GM19035 (cell line): ENCODE results near the gene HPDL.
A peak's percentile ranks its signal among the peaks of the same experiment; 100 is the strongest.
"Not testable (repeated sequence)": the region's sequence is repeated elsewhere in the genome, so short reads cannot be mapped to it uniquely, and the experiment has no call there.

ENCODE experiments used
- ATAC-seq: cut with Tn5 transposase; IDR thresholded peaks from one replicate; pipeline ENCODE4 v1.9.1; 2021; ENCODE audit not compliant: unreplicated experiment

Gene HPDL

DNA sequence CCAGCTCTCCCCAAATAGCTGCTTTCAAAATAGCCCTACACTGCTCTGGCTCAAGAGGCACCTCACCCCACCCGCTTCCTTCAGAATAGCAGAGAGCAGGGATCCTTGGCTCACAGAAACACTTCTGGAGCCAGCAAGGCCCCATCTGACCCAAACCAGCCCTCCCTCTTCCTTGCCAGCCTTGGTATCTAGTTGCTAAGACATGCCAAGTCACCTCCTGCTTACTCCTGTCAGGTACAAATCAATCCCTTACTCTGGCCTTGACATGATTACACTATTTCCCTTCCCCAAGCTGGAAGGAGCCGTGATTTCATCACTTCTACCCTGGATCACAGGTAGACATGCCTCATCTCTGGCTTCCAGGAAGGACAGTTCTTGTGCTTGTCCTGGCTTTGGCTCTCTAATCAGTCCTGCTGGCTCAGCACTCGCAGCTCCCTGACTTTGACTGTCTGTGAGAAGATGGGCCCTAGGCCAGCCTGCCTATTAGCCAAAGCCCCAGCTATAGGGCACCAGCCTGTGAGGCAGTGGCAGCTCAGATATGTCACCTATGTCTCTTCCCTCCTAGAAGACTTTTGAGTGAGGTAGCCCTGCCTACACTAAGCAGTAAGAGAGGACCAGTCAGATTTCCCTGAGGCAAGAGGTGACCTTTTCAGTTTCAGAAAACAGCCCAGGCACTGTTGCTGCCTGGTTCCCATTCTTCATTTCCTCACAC, 22.4 kb downstream of the HPDL start:
- no peak for ATAC-seq

DNA sequence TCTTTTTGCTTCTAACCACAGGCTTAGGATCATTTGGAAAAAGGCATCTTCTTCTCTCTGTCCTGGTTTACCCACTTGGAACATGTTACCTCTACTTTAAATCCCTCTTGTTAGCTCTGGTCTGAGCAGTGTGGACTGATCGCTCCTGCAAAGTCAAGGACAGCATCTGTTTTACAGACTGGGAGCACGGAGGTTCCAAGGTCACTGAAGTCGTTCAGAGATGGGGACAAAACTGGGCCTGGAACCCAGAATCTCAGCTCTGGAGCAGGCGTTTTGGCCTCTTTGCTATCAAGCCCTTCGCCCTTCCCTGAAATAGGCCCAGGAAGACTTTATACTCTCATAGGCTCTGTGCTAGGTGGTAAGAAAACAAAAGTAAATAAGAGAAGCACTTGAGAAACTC, 24.8 kb downstream of the HPDL start:
- no peak for ATAC-seq

DNA sequence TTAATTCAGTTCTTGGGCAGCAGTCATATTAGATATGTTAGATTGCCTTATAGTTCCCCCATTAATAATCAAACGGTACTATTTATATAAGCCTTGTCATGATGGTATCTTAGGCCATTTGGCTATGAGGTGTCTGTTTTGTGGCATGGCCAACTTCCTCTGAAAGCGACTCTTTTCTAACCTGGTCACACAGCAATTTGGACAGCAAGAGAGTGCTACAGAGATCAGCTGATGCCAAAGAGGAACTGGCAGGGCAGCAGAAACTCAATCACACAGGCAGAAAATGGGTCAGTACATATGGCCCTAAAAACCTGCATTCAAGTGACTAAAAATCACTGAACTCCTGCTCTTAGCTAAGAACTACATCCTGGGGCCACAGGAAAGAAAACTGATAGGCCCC, 27.0 kb downstream of the HPDL start:
- ATAC-seq, result no peak

DNA sequence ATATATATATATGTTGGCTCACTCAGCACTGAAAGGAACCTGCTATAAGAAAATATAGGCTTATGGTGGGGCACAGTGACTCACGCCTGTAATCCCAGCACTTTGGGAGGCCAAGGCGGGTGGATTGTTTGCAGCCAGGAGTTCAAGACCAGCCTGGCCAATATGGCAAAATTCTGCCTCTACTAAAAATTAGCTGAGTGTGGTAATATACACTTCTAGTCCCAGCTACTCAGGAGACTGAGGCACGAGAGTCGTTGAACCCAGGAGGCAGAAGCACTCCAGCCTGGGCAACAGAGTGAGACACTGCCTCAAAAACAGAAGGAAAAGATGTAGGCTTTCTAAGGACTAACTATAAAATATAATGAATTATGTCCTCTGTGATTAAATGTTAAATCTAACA, 28.1 kb downstream of the HPDL start:
- no peak for ATAC-seq

DNA sequence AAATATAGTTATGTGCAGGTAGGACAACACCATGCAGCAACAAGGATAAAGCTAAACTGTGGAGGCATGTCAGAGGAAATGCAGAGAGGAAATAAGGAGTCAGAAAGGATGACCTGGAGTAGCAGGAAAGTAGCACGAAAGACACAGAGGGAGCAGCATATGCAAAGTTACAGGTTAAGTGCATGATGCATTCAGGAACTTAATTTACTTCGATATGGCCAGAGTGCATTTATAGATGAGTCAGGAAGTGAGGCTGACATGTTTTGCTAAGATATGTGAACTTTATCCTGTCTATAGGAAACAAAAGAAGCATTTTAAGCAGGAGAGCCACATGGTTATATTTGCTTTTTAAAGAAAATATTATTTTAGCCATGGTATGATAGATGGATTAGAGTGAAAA, 29.0 kb downstream of the HPDL start:
- no peak for ATAC-seq

DNA sequence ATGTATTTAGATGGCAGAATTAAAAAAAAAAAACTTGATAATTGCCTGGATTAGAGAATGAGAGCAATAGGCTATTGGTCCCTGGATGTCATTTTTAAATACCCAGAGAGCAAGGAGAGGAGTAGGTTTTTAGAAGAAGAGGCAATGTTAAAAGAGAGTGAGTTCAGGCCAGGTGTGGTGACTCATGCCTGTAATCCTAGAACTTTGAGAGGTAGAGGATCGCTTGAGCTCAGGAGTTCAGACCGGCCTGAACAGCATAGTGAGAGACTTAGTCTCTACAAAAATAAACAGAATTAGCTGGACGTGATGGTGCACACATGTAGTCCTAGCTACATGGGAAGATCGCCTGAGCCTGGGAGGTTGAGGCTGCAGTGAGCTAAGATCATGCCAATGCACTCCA, 29.5 kb downstream of the HPDL start:
- no peak for ATAC-seq

DNA sequence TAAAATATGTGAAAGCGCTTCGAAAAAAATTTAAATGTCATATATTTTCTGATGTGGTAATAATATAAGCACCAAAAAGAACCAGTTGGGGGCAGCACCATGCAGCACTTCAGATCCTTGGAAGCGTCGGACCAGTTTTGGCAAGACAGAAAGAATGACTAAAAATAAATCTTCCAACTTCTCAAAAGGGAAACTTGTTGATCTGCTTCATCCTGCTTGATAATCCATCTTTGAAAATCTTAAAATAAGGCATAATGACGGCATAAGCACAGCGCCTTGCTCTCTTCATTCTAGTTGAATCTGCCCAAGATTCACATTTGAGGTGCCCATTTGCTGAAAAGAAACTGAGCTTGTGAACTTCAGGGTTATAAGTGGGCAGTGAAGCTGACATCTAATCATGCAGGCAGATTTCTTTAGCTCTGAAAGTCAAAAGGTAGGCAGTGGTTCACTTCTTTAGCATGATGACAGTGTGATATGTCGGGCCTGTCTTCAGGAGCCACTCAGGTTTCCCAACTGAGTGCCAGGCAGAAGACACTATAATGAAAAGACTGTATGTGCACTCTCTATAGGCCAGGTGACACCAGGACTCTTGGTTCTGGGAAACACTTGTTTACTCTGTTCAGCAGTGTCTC, 33.3 kb downstream of the HPDL start:
- no peak for ATAC-seq

DNA sequence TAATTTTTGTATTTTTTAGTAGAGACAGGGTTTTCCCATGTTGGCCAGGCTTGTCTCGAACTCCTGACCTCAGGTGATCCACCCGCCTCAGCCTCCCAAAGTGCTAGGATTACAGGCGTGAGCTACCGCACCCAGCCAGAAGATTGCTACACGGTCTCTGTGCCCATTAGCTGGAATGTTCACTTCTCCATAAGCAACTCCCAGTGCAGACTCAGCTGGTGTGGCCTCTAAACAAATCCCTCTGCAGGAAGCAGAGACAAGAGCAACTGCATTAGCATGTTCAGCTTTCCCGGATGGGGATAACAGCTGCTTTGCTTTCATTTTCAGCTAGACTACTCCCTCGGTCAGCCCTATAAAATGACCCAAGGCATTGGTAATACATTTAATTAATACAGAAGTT, 34.3 kb downstream of the HPDL start:
- ATAC-seq, result not testable (repeated sequence)

DNA sequence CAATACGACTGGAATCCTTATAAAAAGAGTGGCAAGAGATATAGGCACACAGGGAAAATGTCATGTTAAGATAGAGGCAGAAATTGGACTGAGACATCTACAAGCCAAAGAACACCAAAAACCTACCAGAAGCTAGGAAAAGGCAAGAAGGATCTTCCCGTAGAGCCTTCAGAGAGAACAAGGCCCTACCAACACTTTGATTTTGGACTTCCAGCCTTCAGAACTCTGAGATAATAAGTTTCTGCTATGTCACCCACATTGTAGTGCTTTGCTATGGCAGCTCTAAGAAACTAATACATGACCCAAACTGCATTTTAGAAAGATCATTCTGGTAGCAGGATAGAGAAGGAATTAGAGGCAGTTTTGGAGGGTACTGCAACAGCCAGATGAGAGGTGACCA, 37.6 kb downstream of the HPDL start:
- ATAC-seq, result no peak

DNA sequence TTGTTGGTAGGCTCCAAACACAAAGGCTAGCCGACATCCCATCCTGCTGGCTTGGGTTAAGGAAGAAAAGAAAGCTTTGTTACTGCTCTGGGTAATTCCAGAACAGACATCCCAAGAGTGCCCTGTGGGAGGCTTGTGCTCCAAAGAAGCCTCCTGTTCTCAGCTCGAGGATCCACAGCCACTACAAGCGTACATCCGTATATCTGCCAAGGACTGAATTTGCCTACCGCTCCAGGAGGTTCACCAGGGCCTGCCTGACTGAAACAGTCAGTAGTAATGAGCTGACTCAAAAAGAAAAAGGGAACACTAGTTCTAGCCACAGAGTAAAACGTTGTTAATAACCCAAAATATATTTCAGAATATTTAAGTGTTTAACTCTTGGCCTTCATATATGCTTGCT, 38.4 kb downstream of the HPDL start:
- ATAC-seq, result peak; percentile 67

DNA sequence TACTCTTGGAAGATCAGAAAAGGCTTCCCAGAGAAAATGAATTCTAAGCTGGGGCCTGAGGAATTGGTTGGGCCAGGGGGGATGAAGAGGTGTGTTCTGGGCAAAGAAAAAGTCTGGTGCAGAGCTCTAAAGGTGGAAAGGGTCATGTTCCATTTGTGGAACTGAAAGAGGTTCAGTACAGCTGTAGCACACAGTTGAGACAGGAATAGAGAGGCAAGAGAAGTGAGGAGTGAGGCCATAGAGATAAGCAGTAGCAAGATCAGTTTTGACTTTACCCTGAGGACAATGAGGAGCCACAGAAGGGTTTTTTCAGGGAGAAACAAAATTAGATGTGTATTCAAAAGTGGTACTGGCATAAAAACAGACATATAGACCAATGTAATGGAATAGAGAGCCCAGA, 43.9 kb downstream of the HPDL start:
- ATAC-seq, result no peak

DNA sequence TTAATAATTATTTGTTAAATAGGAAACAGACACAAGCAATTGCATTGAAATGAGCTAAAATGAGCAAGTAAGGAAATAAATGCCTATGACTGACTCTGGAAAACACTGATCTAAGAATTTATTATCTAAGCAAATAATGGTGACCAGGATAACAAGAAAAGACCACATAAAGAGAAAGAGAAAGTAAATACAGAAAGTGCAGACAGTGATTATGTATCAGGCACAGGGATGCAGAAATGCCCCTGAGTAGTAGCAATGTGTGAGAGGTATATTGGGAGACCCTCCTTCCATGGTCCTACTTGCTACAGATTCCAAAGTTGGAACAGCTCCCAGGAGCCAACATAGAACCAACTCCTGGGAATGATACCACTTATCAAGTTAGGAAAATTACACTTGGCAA, 46.9 kb downstream of the HPDL start:
- no peak for ATAC-seq

DNA sequence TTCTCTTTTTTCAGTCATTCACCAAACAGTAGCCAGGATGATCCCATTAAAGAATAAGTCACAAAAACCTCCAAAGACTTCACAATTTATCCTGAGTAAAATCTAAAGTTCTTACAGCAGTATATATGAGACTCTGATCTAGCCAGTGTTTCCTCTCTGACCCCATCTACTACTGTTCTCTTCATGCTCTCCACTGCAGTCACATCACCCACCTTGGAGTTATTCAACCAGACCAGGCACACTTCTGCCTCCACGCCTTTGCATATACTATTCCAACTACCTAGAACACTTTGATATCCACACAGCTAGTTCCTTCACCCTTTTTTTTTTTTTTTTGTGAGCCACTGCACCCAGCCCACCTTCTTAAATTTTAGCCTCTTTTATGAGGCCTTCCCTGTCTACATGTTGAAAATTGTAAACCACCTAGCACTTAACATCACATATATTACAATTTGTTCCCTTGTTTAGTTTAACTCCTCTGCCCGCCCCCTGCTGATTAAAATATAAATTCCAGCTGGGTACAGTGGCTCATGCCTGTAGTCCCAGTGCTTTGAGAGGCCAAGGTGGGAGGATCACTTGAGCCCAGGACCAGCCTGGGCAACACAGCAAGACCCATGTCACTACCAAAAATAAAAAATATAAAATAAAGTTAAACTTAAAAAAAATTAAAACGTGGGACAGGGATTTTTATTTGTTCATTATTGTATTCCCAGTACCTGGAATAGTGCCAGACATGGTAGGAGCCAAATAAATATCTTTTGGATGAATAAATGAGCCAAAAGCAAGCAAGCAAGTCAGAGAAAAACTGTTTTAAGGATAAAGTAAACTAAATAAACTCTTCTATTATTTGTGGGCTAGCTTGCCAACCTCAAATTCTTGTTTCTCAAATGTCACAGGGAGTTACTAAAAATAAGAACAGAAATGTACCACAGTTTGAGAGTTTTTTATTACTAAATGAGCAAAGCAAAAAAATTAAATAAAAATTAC, 48.7 kb downstream of the HPDL start:
- no peak for ATAC-seq

DNA sequence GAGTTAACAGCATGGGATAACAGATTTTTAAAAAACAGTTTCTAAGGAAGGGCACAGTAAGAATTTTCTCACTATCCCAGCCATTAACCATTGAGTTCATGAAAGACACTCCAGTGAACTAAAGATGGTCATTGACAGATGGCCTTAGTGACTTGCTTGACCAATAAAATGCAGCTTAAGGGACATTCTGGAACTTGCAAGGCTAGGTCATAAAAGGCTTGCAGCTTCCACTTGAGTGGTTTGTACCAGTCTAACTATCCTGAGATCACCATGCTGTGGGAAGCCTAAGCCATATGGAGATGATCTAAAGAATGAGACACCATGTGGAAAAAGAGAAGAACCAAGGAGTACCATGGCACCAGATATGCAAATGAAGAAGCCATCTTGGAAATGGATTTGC, 51.5 kb downstream of the HPDL start:
- ATAC-seq, result no peak
